HG02623 (cell line): ENCODE measurements around the gene NDST1.
A peak's percentile ranks its signal among the peaks of the same experiment; 100 is the strongest.

ENCODE experiments used
- ATAC-seq: cut with Tn5 transposase; IDR thresholded peaks from one replicate; pipeline ENCODE4 v1.9.1; 2021; ENCODE audit warnings: moderate library complexity; ENCODE audit not compliant: unreplicated experiment

The NDST1 gene

DNA sequence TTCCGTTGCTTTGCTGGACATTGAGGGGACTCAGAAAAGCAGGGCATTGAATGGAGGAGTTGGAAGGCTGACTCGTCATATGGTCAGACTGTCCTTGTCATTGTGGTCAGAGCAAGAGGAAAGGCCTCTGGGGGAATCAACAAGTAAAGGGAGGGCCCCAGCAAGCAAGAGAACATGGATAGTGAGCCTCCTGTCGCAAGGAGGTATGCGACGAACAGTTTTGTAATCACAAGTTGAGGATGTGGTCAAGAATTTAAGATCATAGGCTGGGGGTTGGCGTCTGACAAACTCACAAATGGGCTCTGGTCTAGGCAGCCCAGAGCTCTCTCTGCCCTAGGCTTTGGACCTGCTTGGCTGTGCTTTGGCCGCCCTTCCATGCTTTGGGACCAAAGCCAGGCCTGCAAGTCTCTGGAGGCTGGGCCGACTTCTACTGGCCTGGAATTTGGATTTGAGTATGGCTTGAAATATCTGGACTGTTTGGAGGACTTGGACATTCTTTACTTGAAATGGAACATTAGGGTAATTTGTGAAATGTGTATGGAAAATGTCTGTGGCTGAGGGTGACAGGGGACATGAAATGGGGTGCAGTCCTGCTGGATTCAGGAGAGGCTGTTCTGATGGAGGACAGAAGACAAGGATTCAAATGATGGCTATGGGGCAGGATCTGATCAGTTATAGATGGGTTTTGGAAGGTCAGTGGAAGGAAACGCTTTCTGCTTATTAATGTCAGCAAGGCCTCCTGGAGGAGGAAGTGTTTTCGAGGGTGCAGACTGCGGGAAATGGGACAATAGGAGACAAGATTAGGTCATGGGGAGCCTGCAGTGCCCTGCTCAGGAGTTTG, 19.2 kb upstream of the NDST1 start:
- no peak for ATAC-seq

DNA sequence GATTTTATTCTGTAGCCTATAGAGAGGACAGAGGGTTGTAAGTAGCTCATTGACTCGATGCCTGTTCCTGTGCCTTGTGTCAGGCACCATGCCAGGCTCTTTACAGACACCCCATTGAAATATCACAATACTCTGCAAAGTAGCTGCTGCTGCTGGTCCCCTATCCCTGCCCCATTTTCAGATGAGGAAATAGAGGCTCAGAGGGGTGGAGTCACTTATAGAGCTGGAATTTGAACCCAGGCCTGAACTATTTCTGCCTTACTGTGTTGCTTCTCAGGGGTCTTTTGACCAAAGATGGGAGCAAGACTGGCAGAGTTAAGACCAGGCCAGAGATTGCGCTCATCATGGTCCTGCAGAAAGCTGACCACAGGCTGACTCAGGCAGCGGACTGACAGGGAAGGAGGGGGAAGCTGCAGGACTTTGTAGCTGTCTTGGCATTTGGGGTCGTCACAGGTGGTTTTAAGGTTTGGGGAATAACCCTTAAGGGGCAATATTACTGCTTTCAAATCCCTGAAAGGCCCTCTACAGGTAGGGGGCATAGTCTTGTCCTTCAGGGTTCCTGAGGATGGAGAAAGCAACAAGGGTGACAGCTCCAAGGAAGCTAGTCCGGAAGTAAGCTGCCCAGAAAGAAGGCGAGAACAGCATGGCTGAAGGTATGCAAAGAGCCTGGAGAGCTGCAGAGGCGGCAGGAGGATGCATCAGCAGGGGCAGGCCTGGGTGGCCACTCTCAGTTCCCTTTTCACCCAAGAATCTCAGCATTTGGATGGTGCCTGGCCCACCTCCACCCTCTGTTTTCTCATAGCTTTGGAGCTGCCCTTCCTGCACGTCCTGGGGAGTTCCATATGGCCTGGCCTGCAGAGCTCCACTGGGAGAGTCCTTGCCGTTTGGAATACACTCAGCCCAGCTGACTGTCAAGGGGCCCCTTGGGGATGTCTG, 18.3 kb upstream of the NDST1 start:
- ATAC-seq = peak; percentile 88

DNA sequence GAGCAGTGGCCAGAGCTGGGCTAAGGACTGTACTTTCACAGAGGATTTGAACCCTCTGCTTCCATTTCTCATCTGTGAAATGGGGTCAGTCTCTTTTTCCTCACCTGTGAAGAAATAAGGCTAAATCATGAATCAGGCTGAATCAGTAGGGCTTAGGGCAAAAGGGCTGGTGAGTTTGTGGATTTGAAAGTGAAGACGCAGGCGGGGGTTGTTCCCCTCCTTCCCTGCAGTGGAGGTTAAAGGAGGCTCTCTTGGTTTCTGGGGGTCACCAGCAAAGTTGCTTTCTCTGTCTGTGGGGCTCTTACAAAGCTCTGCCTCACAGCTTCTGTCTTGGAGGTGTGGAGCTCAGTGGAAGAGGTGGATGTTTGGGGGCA, 17.6 kb upstream of the NDST1 start:
- ATAC-seq = no peak

DNA sequence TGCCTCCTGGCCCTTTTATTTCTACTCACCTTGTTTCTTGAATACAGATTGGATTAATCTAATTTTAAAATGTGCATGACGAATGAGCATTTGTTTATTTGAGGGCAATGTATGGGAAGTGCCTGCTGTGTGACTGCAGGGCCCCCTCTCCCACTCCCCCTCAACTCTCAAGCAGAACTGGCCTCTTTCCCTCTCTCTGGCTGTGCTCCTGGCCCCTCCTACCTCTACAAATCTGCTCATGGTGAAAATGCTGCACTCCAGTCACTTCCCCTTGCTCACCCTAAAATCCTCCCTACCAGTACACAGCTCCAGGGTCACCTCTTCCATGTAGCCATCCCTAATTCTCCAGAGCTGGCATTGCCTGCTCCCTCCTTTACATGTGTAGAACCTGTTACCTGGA, 17.2 kb upstream of the NDST1 start:
- no peak for ATAC-seq

DNA sequence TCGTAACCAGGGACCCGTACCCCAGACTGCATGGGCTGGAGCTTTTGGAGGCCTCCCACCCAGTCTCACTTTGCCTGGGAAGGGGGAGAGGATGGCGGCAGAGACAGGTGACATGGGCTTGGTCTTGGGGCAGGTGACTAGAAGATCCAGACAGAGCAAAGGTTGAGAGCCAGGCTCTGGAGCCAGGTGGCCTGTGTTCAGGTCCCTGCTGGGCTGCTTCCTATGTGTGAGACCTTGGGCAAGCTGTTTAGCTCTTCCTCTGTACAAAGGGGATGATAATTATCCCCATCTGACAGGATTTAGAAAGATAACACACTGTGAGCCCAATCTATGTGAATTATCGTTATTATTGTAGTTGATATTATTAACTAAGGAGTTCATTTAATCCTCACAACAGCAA, 16.1 kb upstream of the NDST1 start:
- ATAC-seq = no peak

DNA sequence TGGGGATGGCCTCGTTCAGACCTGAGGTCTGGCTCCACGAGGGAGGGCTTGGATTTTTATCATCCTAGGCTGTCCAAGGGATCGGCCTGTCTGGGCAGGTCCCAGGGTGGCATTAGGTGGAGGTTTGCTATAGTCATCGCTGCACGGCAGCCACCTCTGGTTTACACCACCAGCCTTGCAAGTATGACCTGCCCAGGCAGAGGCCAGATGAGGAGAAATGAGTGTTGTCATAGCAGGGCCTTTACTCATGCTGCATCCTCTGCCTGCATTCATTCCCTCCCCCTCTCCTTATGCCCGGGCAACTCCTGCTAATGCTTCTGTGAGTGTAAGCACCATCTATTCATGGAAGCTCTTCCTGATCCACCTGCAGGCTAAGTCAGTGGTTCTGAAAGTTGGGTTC, 15.3 kb upstream of the NDST1 start:
- no peak for ATAC-seq

DNA sequence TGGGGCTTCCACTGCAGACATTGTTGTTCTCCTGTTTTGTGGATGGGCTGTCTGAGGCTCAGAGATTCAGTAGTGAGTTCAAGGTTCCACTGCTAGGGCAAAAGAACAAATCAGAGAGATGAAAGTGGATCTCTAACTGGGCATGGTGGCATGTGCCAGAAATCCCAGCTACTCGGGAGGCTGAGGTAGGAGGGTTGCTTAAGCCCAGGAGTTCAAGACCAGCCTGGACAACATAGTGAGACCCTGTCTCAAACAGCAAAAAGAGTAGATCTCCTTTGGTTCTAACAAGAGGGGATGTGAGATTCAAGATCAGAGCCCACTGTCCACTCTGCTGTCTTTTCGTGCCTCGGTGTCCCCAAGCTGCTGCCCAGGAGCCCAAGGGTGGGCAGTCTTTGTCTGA, 11.8 kb upstream of the NDST1 start:
- no peak for ATAC-seq

DNA sequence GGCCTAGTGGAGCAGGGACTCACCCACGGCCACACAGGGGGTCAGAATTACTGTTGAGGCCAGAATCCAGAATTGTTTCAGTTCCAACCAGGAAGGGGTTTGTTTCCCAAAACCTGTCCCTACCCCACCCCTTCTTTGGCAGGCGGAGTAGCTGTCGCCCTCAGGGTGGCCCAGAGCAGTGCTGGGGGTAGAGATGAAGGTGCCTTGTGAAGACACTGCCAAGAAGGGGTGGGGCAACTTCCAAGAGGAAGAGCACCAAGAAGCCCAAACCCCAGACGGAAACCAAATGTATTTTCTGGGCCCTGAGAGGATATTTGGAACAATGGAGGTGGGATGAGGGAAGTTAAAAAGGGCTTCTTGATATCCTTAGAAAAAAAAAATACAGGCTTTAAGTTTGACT, 11.4 kb upstream of the NDST1 start:
- ATAC-seq = no peak

DNA sequence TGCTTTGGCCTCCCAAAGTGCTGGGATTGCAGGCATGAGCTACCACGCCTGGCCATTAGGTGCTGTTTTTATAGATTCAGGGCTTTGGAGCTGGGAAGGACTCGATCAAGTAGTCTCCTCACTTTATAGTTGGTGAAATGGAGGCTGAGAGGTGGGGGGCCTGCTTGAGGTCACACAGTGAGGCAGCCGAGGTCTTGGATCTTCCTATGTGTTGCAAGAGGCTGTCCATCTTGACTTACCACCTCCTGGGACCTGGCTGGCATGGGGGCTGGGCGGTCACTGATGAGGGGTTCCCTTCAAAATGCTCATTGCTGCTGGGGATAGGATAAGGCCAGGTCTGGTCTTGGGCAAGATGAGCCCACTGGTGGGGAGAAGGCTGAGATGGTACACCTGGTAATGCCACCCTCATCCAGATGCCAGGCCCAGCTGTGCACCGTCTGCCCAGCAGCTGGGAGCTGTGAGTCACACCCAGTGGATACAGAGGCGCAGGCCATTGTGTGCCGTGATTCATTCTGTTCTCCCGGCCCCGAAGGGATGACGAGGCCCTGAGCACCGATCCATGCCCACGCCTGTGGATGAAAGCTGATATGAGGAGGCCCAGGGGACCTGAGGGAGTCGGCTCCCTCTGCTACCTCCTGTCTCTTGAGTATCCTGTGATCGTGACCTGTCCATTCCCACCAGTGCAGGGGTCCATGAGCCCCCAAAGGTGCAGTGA, 10.5 kb upstream of the NDST1 start:
- no peak for ATAC-seq

DNA sequence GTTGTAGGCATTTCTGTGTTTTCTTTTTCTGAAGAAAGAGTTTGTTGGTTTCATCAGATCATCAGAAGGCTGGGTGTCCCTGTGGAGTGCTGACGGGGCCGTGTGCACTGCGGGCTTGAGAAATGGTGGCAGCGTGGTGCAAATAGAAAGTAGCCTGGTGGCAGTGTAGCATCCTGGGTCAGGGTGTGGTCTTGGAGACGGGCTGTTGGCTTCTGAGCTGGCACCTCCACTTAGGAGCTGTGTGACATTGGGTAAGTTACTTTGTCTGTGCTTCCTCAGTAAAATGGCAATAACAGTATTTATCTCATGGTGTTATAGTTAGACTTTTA, 10.0 kb upstream of the NDST1 start:
- no peak for ATAC-seq

DNA sequence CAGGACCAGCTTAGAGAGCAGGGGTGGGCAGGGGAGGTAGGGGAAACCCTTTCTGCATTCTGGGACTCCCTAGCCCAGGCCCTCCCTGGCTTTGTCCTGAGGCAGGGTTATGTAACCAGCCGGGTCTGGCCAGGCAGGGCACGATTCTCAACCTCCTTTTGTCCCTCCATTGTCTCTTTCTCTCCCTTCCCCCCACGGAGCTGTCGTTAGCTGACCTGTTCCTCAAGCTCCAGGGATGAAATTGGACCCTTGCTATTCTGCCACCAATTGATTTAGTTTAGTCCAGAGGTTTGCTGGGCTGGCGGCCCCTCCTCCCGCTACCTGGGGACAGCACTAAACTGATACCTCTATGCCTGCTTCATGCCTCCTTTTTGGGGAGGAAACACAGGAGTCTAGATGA, 9.4 kb upstream of the NDST1 start:
- ATAC-seq = no peak

DNA sequence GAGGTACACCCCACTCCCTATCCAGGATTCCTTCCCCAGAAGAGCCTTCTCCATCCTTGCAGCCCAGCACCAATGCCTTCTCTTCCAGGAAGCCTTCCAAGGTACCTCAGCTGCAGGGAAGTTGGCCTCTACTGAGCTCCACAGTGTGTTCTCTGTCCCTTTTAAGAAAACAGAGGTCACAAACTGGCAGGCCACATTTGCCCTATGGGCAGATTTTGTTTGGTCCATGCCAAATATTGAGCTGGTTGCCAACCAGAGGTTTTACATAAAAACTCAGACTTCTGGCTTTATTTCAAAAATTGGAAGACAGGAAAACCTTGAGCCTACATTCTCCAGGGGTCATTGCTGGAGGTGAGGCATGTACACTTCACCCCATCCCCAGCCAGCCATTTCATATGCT, 9.0 kb upstream of the NDST1 start:
- no peak for ATAC-seq

DNA sequence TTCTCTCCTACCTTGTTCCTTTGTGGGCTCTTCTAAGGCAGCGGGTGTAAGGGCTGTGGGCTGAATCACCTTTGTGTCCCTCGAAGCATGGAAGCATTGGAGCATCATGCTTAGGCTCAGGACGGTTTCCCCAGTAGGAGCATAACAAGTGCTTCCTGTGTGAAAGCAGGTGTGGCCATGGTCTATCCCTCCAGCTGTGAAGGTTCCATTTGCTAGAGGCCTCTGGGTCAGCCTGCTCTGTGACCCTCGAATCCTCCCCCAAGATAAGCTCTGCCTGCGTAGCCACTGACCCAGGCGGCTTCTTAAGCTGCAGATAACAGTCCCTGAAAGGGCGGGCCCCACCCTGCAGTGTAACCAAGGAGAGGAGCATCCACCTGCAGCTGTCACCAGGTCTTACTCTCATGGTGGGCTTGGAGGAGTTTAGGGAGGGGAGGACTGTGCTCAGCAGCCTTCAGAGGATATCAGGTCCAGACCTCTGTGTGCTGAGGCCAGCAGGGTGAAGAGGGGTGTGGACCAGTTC, 8.4 kb upstream of the NDST1 start:
- no peak for ATAC-seq

DNA sequence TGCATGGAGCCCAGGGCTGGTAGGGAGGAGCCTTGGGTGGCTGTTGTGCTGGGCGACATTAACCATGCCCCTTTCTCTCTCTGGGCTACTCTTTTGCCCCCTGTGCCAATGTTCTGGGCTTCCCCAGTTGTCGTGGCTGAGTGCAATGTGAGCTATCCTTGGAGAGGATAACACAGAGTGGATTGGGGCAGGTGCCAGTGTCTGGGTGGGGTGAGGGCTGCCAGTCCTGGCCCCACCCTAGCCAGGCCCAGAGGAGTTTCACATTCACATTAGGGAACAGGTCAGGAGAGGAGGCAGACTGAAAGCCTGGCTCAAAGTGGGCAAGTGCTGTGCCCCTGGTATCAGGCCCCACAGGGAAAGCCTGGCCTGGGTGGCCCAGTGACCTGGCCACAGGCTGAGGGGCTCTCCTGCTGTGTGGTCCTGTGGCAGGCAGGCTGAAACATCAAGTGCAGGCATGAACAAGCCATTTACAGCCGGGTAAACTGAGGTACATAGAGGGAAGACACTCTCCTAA, 7.5 kb upstream of the NDST1 start:
- ATAC-seq = no peak

DNA sequence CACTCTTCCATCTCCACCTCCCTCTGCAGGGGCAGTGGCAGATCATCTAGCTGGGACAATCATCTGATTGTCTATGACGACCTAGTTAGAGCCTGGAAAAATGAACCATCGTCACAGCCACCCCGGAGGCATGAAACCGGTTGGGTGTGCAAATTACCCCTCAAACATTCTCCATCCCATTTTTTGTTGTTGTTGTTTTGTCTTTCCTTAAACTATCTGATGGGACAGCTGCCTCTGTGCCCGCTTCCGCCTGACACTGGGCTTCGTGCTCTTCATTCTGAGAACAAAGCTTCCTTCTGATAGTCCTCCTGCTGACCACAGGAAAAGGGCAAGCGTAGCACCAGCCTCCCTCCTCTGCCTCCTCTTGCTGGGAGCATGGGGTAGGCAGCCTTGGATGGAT, 7.0 kb upstream of the NDST1 start:
- no peak for ATAC-seq

DNA sequence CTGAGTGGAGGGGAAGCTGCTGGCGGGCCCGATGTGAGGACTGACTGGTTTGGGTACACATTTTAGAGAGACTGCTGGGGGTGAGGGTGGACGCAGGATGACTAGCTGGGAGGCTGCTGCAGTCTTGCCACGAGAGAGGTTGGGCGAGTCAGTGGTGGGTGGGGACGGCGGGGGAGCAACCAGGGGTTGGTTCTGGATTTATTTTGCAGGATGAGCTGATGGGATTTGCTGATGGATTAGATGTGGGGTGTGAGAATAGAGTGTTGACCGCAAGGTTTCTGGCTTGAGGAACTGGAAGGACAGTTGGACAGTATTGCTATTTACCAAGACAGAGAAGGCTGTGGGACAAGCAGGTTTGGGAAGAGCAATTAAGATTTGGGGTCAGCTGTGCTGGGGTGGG, 5.8 kb upstream of the NDST1 start:
- no peak for ATAC-seq

DNA sequence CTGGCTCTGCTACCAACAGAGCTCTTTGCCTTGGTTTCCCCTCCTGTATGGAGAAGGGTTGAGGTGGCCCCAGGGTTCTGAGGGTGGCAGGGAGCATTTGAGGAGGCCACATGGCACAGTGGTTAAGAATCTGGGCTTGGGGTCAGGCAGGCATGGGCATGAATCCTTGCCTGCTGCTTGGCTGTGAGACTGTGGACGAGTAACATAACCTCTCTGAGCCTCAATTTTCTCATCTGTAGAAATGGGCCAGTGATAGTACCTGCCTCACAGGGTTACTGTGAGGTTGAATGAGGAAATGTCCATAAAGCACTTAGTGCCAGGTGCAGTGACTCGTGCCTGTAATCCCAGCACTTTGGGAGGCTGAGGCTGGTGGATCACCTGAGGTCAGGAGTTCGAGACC, 5.1 kb upstream of the NDST1 start:
- no peak for ATAC-seq

DNA sequence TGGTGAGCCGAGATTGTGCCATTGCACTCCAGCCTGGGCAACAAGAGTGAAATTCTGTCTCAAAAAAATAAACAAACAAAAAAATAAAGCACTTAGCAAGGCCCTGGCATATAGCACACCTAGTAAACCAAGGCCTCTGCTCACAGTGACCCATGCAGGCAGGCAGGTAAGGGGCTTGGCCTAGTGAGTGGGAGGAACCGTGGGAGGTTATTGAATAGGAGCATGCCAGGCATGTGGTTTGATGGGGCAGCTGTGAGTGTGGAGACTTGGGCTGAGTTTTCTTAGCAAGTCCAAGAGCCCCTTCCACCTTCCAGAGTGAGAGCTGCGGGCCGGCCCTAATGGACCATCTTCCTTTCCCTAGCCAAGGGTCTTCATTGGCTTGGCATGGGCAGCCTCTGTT, 4.5 kb upstream of the NDST1 start:
- no peak for ATAC-seq

DNA sequence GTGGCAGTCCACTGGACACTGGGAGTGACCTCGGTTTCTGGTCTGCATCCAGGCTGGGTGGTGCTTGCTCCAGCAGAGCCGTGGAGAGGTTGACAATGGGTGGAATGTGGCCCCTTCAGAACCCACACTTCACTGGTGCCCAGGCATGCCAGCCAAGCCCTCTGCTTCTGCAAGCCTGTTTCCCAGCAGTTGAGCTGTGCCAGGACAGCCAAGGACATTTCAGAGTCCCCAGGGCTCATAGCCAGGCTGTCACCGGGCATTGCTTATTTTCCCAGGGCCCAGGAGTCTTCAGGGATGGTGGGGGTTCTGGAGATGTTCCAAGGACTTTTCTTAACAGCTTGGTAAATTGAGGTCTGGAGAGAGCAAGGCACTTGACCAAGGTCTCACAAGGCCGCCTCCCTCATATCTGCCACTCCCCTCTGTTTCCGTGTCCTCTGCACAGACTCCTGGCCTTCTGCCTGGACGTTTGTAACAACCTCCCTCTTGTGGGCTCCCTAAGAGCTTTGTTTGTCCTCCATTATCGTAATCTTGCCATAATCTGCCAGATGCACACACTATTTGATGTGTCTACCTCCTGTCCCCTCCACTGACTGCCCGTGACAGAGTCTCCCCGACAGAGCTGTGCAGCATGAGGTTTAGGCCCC, 3.8 kb upstream of the NDST1 start:
- no peak for ATAC-seq

DNA sequence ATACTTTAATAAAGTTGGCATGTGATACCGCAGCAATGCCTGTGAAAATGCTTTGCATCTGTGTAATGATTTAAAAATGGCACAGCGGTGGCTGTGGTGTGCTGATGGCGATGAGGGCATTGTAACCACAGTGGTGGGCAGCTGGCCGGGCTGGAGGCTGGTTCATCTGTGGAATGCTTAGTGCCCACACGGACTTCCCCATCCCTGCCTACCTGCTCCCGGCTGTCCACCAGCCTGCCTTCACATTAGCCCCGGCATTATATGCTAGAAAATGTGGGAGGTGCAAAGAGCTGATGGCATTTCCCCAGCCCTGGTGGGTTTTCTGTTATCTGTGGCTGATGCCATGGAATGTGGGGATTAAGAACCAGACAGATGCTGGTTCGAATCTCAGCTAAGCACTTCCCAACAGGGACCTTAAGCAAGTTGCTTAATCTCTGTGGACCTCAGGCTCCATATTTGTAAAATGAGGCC, 2.9 kb upstream of the NDST1 start:
- no peak for ATAC-seq

DNA sequence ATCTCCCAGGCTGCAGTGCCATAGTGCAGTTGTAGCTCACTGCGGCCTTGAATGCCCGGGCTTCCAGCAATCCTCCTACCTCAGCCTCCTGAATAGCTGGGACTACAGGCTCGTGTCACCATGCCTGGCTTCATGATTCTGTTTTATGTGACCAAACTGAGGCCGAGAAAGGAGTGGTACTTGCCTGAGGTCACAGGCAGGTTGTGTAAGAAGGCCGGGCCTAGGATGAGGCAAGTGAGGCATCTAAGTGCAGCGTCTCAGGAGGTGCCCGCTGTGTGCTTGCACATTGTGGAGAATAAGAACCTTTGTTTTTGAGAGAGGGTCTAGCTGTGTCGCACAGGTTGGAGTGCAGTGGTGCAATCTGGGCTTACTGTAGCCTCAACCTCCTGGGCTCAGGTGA, 2.1 kb upstream of the NDST1 start:
- ATAC-seq = no peak
